Astrocyte (in vitro differentiated cells and primary cell): ENCODE data around the gene LRRK2. TPM values are rescaled to one million over a fixed set of nuclear protein-coding genes. Genes with fewer than 3 reads are reported as not detected.

ENCODE experiments used
- DNase-seq: peaks from one replicate; pipeline ENCODE4 v3.0.0-alpha.2; 2010; ENCODE audit warnings: low read depth
- FAIRE-seq: peaks from 2 replicates; lab custom pipeline; 2011; peaks lifted over from hg19 to GRCh38; lab: Jason Lieb, UNC
- H2AFZ ChIP-seq: 2 replicates; pipeline ENCODE4 v1.6.0; 2012; ENCODE audit warnings: low read depth, low read length, inconsistent platforms
- H3K27ac ChIP-seq: 2 replicates; pipeline ENCODE4 v1.5.1; 2011; ENCODE audit warnings: low read depth, low read length, inconsistent platforms
- H3K27me3 ChIP-seq: 2 replicates; pipeline ENCODE4 v1.6.0; 2011; ENCODE audit warnings: low read length, inconsistent platforms; ENCODE audit not compliant: insufficient read depth
- H3K36me3 ChIP-seq: 2 replicates; pipeline ENCODE4 v1.5.1; 2011; ENCODE audit warnings: low read length, inconsistent platforms; ENCODE audit not compliant: insufficient read depth
- H3K4me1 ChIP-seq: 2 replicates; pipeline ENCODE4 v1.5.1; 2011; ENCODE audit warnings: low read length, inconsistent platforms; ENCODE audit not compliant: insufficient read depth
- H3K4me2 ChIP-seq: 2 replicates; pipeline ENCODE4 v1.6.0; 2012; ENCODE audit warnings: low read length, inconsistent platforms
- H3K4me3 ChIP-seq: 2 replicates; pipeline ENCODE4 v1.5.1; 2011; ENCODE audit warnings: low read depth, mild to moderate bottlenecking, low read length, inconsistent platforms; ENCODE audit not compliant: insufficient read depth
- H3K79me2 ChIP-seq: 2 replicates; pipeline ENCODE4 v1.6.0; 2012; ENCODE audit warnings: mild to moderate bottlenecking, low read length, inconsistent platforms; ENCODE audit not compliant: insufficient read depth
- H3K9ac ChIP-seq: 2 replicates; pipeline ENCODE4 v1.6.0; 2012; ENCODE audit warnings: mild to moderate bottlenecking, low read length, inconsistent platforms
- H3K9me3 ChIP-seq: 2 replicates; pipeline ENCODE4 v1.5.1; 2012; ENCODE audit warnings: low read depth, mild to moderate bottlenecking, low read length, inconsistent platforms; ENCODE audit not compliant: insufficient read depth
- H4K20me1 ChIP-seq: 2 replicates; pipeline ENCODE4 v1.6.0; 2012; ENCODE audit warnings: low read length, inconsistent platforms; ENCODE audit not compliant: insufficient read depth
- H3K27ac Mint-ChIP-seq: one replicate; pipeline ENCODE4 v1.8.0; 2021; ENCODE audit warnings: mild to moderate bottlenecking, mixed read lengths; ENCODE audit not compliant: unreplicated experiment
- H3K27me3 Mint-ChIP-seq: one replicate; pipeline ENCODE4 v1.8.0; 2021; ENCODE audit warnings: low read depth, mixed read lengths; ENCODE audit not compliant: unreplicated experiment
- H3K36me3 Mint-ChIP-seq: one replicate; pipeline ENCODE4 v1.8.0; 2021; ENCODE audit warnings: low read depth, mixed read lengths; ENCODE audit not compliant: unreplicated experiment
- H3K4me1 Mint-ChIP-seq: one replicate; pipeline ENCODE4 v1.8.0; 2021; ENCODE audit warnings: low read depth, mixed read lengths; ENCODE audit not compliant: unreplicated experiment
- H3K4me3 Mint-ChIP-seq: one replicate; pipeline ENCODE4 v1.8.0; 2021; ENCODE audit warnings: mild to moderate bottlenecking, moderate library complexity, mixed read lengths; ENCODE audit not compliant: unreplicated experiment
- H3K9me3 Mint-ChIP-seq: one replicate; pipeline ENCODE4 v1.8.0; 2021; ENCODE audit warnings: mild to moderate bottlenecking, mixed read lengths; ENCODE audit not compliant: unreplicated experiment
- CTCF ChIP-seq: IDR thresholded peaks from 2 replicates; pipeline ENCODE4 v1.5.1; 2011; ENCODE audit warnings: low read depth, mild to moderate bottlenecking, inconsistent platforms, low read length, moderate library complexity; ENCODE audit not compliant: insufficient read depth
- EZH2 ChIP-seq: IDR thresholded peaks from 2 replicates; pipeline ENCODE4 v1.6.1; 2012; ENCODE audit warnings: mild to moderate bottlenecking, low read length, inconsistent platforms; ENCODE audit not compliant: insufficient read depth
- total RNA-seq: library from RNA; stranded (reverse); gene quantifications from 2 replicates; pipeline ENCODE4 v1.2.1, GENCODE V29; 2021

Gene LRRK2
- total RNA-seq, 1 donor from 2014 or later, result 0.02 TPM

- Histone ChIP-seq H3K4me2 (no peak overlapping the region), H3K27ac (no peak overlapping the region), H3K27me3 (no peaks in the 10 kb centered on the region), H3K36me3 (no peaks in the 10 kb centered on the region), H3K4me1 (no peaks in the 10 kb centered on the region), H3K4me3 (no peak overlapping the region), H3K9me3 (no peaks in the 10 kb centered on the region), H2AFZ (no peak overlapping the region), H3K79me2 (no peaks in the 10 kb centered on the region), H4K20me1 (no peaks in the 10 kb centered on the region), H3K9ac (no peak overlapping the region)
- DNase-seq, result no peak
- Mint-ChIP-seq H3K9me3 (no peaks in the 10 kb centered on the region), H3K36me3 (no peaks in the 10 kb centered on the region), H3K27me3 (peaks cover 14% of the 10 kb centered on the region), H3K4me1 (no peaks in the 10 kb centered on the region), H3K27ac (no peak overlapping the region), H3K4me3 (no peak overlapping the region)
- no peak for TF ChIP-seq EZH2
- no peak for TF ChIP-seq CTCF
- no peak for FAIRE-seq
Observed at GRCh38 chr12:40219760-40220159, 5.0 kb upstream of the LRRK2 start.

- H3K36me3 ChIP-seq, result no peaks in the 10 kb centered on the region
- no peak overlapping the region for H3K4me2 ChIP-seq
- no peak overlapping the region for H2AFZ ChIP-seq
- H3K4me1 ChIP-seq, result no peaks in the 10 kb centered on the region
- TF ChIP-seq CTCF (no peak), EZH2 (no peak)
- no peak for DNase-seq
- Mint-ChIP-seq H3K9me3 (no peaks in the 10 kb centered on the region), H3K27ac (no peak overlapping the region), H3K4me1 (no peaks in the 10 kb centered on the region), H3K27me3 (peaks cover 27% of the 10 kb centered on the region), H3K4me3 (no peak overlapping the region), H3K36me3 (no peaks in the 10 kb centered on the region)
- H3K27ac ChIP-seq, result no peak overlapping the region
- H3K79me2 ChIP-seq, result no peaks in the 10 kb centered on the region
- H3K9me3 ChIP-seq, result no peaks in the 10 kb centered on the region
- no peak overlapping the region for H3K4me3 ChIP-seq
- H3K27me3 ChIP-seq, result no peaks in the 10 kb centered on the region
- H3K9ac ChIP-seq, result no peak overlapping the region
- H4K20me1 ChIP-seq, result no peaks in the 10 kb centered on the region
- no peak for FAIRE-seq
Observed at GRCh38 chr12:40222247-40222646, 2.5 kb upstream of the LRRK2 start.

- H2AFZ ChIP-seq, result no peak overlapping the region
- no peak overlapping the region for H3K9ac ChIP-seq
- no peak overlapping the region for H3K27ac ChIP-seq
- Mint-ChIP-seq H3K4me3 (peak overlapping the region; percentile 37), H3K9me3 (no peaks in the 10 kb centered on the region), H3K27me3 (peaks cover 27% of the 10 kb centered on the region), H3K27ac (no peak overlapping the region), H3K4me1 (no peaks in the 10 kb centered on the region), H3K36me3 (no peaks in the 10 kb centered on the region)
- DNase-seq, result no peak
- no peaks in the 10 kb centered on the region for H3K27me3 ChIP-seq
- H4K20me1 ChIP-seq, result no peaks in the 10 kb centered on the region
- H3K4me1 ChIP-seq, result no peaks in the 10 kb centered on the region
- no peaks in the 10 kb centered on the region for H3K79me2 ChIP-seq
- H3K4me3 ChIP-seq, result no peak overlapping the region
- no peak overlapping the region for H3K4me2 ChIP-seq
- H3K9me3 ChIP-seq, result no peaks in the 10 kb centered on the region
- peak; percentile 70 for FAIRE-seq
- TF ChIP-seq CTCF (no peak), EZH2 (no peak)
- H3K36me3 ChIP-seq, result no peaks in the 10 kb centered on the region
Observed at GRCh38 chr12:40223646-40224045, 1.2 kb upstream of the LRRK2 start.
